ENCODE results near the gene DOK6.

Gene DOK6

DNA sequence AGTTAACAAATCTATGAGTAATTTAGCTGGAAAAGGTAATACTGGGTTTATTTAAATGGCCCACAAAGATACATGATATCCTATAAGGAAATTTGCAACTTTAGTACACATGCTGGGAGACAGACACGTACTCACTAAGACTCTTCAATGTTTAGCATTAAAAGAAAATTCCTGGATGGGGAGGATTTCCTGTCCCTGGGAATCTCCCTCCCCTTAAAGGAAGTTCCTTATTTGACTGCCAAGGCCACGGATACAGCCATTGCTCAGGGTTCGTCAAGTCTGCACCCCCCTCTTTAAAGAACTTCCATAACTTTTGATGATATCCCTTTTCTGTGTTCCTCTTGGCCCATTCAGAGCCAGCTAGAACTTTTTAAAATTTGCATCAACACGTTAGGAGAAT is 279.4 kb downstream of the DOK6 start:
- no peak for DNase-seq

DNA sequence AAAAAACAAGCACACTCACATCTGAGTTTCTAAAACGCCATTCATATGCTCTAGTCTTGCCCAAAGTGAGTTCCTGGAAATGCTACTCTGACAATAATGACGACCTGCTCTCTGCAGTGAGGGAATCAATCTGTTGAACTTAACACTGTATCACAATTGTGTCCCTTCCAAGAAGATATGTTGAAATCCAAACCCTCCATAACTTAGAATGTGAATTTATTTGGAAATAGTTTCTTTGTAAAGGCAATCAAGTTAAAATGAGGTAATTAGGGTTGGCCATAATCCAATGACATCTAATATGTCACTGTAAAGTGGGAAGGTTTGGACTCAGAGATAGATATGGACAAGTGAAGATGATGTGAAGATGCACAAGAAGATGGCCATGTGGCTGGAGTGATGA is 282.5 kb downstream of the DOK6 start:
- DNase-seq: no peak

DNA sequence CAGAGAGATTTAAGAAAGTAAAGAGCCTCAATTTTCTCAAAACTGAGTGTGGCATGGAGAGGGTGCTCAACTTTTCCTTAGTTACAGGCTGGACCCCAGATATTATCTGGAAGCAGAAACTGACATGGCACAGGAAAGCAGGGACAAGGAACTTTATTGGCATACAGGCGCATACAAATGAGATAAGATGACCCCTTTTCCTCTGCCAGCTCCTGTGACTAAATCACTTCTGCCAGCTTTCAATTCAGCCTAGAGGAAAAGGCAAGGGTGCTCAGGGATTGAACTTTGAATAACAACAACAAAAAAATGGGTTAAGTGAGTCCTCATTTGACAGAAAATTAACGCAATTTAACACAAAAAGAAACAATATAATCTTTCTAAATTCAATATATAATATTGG is 284.1 kb downstream of the DOK6 start:
- DNase-seq: no peak

DNA sequence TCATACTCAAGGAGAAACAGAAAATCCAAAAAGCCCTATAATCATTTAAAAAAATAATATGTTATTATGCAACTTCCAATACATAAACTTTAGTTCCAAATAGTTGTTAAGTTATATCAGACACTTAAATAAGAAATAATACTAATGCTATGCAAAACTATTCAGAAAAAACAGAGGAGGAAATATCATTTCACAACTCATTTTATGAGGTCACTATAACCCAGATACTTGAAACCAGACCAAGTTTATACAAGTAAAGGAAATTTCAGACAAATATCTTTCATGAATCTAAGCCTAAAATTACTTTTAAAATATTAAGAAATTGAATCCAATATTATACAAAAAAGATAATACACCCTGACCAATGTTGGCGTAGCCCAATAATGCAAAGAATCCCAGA is 286.2 kb downstream of the DOK6 start:
- no peak for DNase-seq

DNA sequence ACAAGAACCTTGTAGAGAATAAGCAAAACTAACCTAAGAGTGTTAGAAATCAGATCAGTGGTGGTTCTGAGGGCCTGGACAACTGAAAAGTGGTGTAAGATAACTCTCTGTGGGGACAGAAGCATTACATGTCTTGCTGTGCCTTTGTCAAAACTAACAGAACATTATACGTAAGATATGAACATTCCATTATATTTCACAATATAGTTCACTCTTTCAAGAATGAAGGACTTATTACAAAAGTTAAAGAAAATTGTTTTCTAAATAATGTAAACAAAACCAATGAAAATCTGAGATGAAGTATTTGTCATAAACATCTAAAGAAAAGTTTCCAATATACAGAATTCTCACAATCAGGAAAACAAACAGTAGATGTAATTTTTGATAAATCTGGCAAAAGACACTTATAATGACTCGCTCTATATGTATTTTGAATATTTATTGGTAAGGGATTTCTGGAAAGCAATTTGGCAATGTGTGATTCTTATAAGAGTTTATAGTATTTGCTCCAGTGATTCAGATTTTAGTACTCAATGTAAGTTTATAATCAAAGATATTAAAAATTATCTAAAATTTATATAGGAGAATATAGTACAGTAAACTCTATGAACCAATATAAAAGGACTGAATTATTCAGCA is 288.6 kb downstream of the DOK6 start:
- no peak for DNase-seq

DNA sequence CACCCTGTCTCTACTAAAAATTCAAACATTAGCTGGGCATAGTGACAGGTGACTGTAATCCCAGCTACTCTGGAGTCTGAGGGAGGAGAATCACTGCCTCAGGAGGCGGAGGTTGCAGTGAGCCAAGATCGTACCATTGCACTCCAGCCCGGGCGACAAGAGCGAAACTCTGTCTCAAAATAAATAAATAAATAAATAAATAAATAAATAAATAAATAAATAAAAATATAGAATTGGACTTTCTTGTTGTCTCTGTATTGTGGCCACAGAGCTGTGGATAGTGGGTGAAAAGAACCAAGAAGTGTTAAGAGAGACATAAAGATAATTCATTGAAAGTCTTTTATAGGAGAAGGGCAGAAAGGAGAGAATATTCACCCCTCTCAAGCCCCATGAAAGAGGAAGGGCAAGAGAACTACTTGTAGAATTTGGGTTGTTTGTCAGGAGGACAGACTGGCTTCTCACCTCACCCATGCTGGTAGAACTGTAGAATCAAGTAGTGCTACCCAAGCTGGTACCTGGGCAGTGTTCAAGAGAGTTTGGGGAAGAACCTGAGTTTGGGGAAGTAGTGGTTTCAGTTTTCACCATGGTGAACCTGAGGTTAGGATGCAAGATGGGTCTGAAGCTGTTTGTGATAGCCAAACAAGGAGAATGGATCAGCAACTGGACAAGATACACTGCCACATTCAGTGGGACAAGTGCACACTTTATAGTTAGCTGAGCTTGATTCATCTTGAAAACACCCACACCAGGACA is 290.5 kb downstream of the DOK6 start:
- DNase-seq: no peak

DNA sequence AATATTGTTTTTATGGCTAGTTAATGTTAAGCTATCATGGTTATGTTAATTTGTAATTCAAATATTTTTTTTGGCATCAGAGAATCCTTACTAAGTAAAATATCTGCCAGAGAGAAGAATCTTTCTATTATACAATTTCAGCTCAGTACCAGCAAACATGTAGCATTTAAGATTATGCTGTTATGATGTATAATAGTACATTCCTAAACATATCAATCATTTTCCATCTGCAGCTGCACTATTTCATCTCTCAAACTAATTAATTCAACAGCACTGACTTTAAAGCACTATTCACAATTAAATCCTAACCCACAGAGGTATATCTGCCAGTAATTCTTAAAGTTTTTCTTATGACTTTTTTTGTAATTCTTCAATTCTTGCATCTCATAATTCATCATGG is 296.4 kb downstream of the DOK6 start:
- no peak for DNase-seq

DNA sequence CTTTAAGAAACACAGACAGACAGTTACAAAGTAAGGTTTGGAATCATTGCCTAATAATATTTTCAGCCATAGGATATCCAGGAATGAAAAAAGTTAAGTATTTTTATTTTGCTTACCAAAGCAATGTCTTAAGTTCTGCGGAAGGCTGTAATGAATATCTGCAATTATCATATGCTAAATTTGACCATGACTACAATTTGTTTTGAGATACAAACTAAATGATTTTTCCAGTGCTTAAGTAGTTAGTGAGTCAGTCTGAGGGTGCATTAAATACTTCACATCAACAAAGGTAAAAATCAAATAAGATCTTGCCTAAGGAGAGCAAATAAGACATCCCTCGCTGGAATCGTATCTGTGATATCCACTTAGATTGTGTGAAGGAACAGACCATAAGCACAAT is 297.0 kb downstream of the DOK6 start:
- DNase-seq: no peak

DNA sequence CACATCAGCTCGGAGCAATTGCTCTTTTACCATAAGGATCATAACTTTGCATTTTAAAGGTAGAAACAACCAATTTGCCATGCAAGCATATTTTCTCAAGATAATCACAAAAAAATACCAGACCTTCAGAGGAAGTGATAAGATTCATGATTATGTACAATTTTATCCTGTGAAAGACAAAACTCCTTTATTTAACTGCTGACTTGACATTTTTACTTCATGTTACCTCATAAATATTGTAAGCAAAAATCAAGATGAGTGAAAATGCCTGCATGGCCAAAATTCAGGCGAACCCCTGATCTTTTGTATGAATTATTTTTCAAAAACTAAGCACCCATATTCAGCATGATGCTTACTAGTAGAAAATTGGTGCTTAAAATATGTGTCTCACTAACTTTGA is 300.6 kb downstream of the DOK6 start:
- DNase-seq: no peak

DNA sequence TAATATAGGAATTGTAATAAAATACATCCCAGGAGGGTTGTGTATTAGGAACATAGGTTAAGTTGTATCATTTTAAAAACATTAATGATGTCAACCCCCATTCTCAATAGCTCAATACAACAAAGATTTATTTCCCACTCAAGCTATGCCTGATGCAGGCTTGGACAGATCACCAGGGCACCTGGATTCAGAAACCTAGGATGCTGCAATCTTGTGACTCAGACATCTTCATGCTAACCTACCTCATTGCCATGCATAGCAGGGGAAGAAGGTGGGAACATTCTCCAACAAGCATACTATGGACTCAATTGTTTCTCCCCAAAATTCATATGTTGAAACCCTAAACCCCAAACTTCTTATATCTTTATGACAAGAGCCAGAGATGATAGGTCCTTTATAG is 302.8 kb downstream of the DOK6 start:
- no peak for DNase-seq

DNA sequence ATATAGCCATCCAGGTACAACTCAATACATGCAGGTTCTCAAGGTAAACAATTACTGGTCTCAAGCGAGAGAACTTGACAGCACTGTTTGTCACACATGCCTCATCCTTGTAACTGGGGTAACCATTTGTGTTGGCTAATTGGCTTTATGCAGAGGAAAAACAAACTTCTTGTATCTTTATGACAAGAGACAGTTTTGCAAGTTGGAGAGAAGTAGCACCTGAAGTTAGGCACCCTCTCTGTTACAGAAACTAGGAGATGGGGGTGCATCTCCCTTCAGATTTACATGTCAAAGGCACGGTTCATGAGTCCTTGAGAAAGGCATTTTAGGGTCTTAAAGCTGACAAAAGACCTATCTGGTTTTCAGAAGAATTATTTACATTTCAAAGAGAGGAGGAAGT is 305.3 kb downstream of the DOK6 start:
- no peak for DNase-seq

DNA sequence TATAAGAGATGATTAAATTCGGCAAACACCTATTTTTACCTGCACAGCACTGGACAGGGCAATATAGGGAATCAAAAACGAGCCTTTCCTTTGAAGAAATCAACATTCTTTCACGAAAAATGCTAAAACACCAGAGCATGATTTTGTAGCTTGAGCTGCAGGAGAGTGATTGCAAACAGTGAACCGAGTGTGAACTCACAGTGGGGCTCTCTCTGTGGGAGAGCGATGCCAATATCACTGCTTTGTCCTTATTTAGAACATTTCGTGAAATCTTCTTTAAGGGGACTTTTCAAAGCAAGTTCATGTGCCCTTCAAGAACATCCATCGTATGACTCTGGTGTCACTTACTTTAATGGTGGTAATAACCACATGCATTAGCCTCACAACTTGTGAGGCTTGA is 308.2 kb downstream of the DOK6 start:
- no peak for DNase-seq

DNA sequence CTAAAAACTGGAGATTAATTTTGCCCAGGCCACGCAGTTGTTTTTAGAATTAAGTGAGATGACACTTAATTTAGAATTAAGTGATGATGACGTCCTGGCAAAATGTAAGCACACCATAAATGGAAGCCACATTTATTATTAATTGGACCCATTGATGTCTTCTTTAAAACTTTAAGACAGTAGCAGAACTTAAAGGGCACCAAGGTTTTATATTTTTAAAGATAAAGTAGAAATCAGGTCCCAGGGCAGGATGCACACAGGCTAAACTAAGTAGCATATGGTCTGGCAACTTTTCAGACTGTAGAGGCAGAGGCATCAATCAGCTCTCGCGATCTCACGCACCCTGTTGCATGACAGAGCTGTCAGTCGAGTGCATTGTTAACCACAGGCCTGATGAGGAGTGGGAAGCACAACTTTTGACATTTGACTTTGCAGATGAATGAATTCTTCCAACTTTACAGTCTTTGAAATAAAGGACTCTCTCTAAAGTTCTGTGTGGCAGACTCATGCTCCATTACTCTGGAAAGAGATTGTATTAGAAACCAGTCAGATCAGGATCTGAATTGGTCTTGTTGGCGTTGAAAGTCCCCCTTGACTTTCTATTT is 314.6 kb downstream of the DOK6 start:
- no peak for DNase-seq

DNA sequence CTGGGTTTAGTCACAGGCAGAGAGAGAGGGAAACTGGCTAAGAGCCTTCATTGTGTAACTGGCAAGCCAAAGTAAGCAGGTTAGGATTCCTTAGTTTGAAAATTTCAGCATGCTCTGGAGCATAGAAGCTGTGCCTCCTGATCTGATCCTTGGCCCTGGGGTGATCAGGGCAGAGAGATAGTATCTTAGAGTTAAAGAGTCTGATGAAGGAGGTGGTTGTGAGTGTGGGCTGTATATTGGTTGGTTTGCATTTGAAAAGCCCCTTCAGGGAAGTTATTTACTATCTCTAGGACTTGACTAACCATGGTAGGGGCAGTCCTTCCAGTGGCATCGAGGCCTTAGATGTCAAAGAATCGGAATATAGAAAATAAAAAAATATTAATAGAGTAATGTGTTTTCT is 316.9 kb downstream of the DOK6 start:
- DNase-seq: no peak

DNA sequence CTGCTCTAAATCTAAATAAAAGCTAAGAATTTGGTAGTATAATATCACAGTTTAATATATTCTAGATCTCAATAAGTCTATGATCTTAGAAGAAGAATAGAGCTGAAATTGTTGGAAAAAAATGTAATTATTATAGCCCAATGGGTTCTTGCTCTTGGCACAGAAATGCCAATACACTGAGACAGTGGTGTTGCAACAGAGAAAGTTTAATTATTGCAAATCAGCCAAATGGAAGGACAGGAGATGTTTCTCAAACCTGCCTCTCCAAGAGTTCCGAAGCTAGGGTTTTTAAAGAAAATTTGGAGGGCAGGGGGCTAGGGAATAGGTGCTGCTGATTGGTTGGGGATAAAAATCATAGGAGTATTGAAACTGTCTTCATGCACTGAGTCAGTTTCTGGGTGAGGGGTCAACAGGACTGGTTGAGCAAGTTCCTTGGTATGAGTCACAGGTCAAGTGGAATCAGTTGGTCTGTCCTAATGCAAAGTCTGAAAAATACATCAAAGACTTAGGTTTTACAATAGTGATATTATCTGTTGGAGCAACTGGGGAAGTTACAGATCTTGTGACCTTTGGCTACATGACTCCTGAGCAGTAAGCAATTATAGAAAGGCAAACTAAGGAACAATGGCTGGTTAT is 318.3 kb downstream of the DOK6 start:
- no peak for DNase-seq

DNA sequence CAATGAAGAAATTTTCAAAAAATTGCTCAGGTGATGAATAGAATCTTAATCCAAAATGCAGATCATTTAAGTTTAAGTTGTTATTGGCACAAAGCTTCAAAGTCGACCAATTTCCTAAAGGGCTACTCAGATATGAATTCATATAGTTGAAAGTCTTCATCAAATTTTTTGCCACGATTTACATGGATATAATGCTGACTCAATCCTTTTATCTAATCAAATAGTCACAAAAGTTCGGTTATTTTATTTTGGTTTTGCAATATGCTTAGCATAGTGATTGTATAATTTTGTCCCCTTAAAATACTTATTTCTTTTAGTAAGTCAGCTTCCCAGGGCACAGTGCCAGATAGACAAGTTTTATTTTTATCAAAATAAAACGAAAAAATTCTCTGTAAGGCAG is 319.7 kb downstream of the DOK6 start:
- no peak for DNase-seq

DNA sequence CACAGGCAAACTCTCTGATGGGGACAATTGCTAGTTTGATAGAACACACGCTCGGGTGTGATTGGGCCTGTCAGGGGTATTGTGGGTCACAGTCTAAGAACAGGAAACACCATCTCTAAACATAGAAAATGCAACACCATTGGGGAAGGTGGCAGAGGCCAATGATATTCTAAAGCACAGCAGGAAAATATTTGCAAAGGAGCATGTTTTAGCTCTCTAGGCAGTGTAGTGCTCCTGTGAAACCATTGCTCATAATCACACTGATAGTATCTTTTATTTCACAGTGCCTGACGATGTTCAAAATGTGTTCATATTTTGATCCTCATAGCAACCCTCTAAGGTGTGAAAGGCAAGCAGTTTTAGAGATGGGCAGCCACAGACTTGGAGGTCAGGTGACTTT is 322.7 kb downstream of the DOK6 start:
- no peak for DNase-seq

DNA sequence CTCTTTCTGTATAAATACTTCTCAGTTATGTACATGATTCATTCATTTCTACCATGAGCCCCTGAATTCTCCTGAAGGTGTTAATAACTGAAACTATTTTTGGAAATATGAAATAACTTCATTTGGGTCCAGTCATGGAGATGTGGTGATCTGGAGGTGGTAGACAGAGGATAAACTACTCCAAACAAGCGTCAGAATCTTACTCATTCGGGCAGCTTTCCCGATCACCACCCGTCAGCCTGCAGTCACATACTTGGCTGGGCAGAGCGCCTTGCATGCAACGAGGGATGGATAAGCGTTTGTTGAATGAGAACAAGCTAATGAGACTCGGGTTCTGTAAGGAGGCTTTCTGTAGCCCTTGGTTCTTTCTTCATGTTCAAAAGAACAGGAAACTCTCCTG is 324.3 kb downstream of the DOK6 start:
- no peak for DNase-seq

DNA sequence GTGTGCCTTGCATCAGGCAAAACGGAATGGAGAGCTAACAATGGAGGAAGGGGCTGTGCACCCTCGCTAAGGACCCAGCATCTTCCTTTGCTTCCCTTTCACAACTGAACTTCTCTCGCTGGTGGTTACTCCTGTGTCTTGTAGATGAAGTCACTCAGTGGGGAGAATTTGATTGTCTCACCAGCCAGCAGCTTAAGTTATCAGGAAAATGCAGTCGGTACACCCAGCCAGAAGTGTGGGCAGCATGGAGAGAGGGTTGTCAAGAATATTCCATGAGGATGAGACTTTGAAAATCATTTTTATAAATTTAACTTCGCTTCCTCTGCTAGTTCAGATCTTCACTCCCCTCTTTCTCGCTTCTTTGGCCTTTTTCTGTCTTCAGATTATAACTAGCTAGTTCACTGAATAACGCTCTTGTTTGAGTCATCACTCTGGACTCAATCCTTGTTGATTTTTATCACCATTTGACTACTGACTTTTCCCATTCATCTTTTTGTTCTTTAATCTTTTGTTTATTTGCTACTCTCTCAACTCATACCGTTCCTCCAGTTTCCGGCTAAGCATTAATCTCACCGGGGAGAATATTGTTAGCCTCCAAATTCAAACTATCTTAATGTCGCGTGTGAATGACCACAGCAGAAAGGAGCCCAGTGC is 325.3 kb downstream of the DOK6 start:
- DNase-seq: no peak

DNA sequence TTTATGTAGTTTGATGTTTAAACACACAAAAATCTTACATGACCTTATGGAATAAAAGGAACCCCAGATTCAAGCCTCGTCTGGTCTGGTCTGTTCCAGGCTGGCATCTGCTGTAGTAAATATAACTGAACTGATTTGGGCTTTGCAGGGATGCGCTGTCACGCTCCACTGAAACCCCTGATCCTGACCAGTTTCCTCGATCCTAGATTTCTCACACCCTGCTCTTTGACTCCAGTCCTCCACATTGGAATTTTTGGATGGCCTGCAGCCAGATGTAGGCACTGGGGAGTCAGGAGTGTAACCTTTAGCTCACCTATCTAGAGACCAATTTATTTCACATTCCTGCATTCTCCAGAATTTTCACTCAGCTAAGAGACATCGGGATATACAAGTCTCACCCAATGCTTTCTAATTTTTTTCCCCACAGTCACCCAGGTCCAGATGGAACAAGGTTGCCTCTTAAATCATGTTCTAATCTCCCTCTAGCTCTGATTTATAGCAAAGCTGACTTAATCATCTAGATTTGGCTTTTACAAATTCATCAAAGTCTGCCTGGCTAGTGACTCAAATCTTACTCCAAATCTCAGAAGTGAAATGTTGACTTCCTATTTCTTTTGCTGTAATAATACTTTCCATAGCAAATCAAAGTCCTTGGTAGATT is 327.4 kb downstream of the DOK6 start:
- no peak for DNase-seq

DNA sequence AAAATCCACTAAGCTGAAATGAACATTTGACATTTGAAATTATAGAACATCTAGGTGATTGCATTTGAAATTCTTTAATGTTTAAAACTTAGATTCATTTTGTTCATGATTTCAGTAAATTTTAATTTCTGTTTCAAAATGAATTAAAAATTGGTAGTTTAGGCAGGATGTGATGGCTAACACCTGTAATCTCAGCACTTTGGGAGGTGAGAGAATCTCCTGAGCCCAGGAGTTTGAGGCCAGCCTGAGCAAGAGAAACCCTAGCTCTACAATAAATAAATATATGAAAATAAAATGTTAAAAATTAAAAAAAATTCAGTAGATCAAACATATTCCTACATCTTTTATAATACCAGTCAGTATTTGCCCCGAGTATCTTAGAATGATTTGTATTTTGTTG is 330.0 kb downstream of the DOK6 start:
- no peak for DNase-seq

DNA sequence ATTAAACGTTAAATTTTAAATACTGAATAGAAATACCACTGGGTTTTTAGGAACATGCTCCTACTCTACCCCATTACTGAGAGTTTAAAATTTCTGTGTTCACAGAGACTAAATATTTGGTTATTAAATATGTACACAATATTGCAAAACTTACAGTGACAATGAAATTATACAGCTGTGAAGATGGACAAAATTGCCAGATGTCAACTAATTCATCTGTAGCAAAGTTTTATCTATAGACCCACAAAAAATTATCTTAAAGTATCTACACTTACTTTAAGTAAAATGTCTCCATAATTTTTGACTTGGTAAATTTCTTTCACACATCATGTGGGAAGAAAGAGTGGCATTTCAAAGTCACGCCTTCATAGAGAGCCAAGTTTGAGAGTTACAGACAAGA is 333.8 kb downstream of the DOK6 start:
- no peak for DNase-seq
